ENCODE measurements around the gene C7orf57.

Gene C7orf57

GRCh38 chr7:48084727-48085432, 49.5 kb downstream of the C7orf57 start:
- peak in 1 of 2 donors; percentile 55 for DNase-seq (ENCODE audit: low read depth in 1 of 2, low spot score in 1 of 2)

- no peak for DNase-seq (ENCODE audit: low read depth in 1 of 2, low spot score in 1 of 2)
These were observed 50.1 kb downstream of the C7orf57 start for GRCh38 chr7:48085433-48085791.

- DNase-seq (ENCODE audit: low read depth in 1 of 2, low spot score in 1 of 2) = no peak
These were observed 50.6 kb downstream of the C7orf57 start for GRCh38 chr7:48085942-48086341.

GRCh38 chr7:48087349-48087748, 52.0 kb downstream of the C7orf57 start:
- DNase-seq (ENCODE audit: low read depth in 1 of 2, low spot score in 1 of 2) = no peak

- DNase-seq (ENCODE audit: low read depth in 1 of 2, low spot score in 1 of 2) = no peak
These were observed 53.3 kb downstream of the C7orf57 start for GRCh38 chr7:48088559-48089045.

GRCh38 chr7:48089046-48090003, 54.0 kb downstream of the C7orf57 start, which contains the start of gene UPP1:
TSS of gene UPP1 (plus strand) at chr7:48089265. CDS start at chr7:48094784, 5,519 bp downstream.
- DNase-seq (ENCODE audit: low read depth in 1 of 2, low spot score in 1 of 2) = peak; percentile 81 to 89

- DNase-seq (ENCODE audit: low read depth in 1 of 2, low spot score in 1 of 2) = no peak
These were observed 54.9 kb downstream of the C7orf57 start for GRCh38 chr7:48090095-48090805.

GRCh38 chr7:48091506-48092433, 56.4 kb downstream of the C7orf57 start:
- DNase-seq (ENCODE audit: low read depth in 1 of 2, low spot score in 1 of 2) = no peak

- DNase-seq (ENCODE audit: low read depth in 1 of 2, low spot score in 1 of 2) = no peak
These were observed 59.5 kb downstream of the C7orf57 start for GRCh38 chr7:48094861-48095293.

GRCh38 chr7:48096273-48096672, 60.9 kb downstream of the C7orf57 start:
- no peak for DNase-seq (ENCODE audit: low read depth in 1 of 2, low spot score in 1 of 2)

- no peak for DNase-seq (ENCODE audit: low read depth in 1 of 2, low spot score in 1 of 2)
These were observed 62.3 kb downstream of the C7orf57 start for GRCh38 chr7:48097521-48098231.

GRCh38 chr7:48098846-48099245, 63.5 kb downstream of the C7orf57 start:
- DNase-seq (ENCODE audit: low read depth in 1 of 2, low spot score in 1 of 2) = no peak

- no peak for DNase-seq (ENCODE audit: low read depth in 1 of 2, low spot score in 1 of 2)
These were observed 64.4 kb downstream of the C7orf57 start for GRCh38 chr7:48099781-48100180.

GRCh38 chr7:48101352-48101751, 66.0 kb downstream of the C7orf57 start:
- DNase-seq (ENCODE audit: low read depth in 1 of 2, low spot score in 1 of 2) = no peak

- no peak for DNase-seq (ENCODE audit: low read depth in 1 of 2, low spot score in 1 of 2)
These were observed 66.6 kb downstream of the C7orf57 start for GRCh38 chr7:48101968-48102367.

- DNase-seq (ENCODE audit: low read depth in 1 of 2, low spot score in 1 of 2) = no peak
These were observed 67.2 kb downstream of the C7orf57 start for GRCh38 chr7:48102530-48102929.

- no peak for DNase-seq (ENCODE audit: low read depth in 1 of 2, low spot score in 1 of 2)
These were observed 69.7 kb downstream of the C7orf57 start for GRCh38 chr7:48105045-48105444.

- no peak for DNase-seq (ENCODE audit: low read depth in 1 of 2, low spot score in 1 of 2)
These were observed 71.7 kb downstream of the C7orf57 start for GRCh38 chr7:48106906-48107659.

- no peak for DNase-seq (ENCODE audit: low read depth in 1 of 2, low spot score in 1 of 2)
These were observed 72.7 kb downstream of the C7orf57 start for GRCh38 chr7:48107926-48108472.

All from activated T-helper 1 cell treated with anti-CD3 and anti-CD28 coated beads, Interleukin-2, amount 50 U/mL, for 16 hours (primary cell).